Panc1 (cell line): Measurements from ENCODE around the gene LARP4B. TPM values are rescaled to one million over a fixed set of nuclear protein-coding genes. Genes with fewer than 3 reads are reported as not detected.

Experiments
- ATAC-seq: fragments of 200-7000 bp; cut with Tn5 transposase; 2 replicates; pipeline ENCODE4 v1.9.1; 2020; ENCODE audit warnings: mild to moderate bottlenecking, moderate library complexity
- BruUV-seq: library from RNA; stranded (reverse); fragments of 400-500 nt; replicated peaks from 2 replicates; lab custom pipeline; 2021; lab: Mats Ljungman, UMichigan
- CTCF ChIA-PET: fragments of 300-600 bp; sonication (Branson Sonifier 250); formaldehyde crosslinking; loops from one replicate; lab custom pipeline; 2022; ENCODE audit warnings: antibody characterized with exemption; lab: Charles Lee
- POLR2A ChIA-PET: fragments of 300-600 bp; sonication (Branson Sonifier 250); formaldehyde crosslinking; loops from one replicate; lab custom pipeline; 2022; ENCODE audit warnings: antibody characterized with exemption; lab: Charles Lee
- DNase-seq: peaks from one replicate; pipeline ENCODE4 v3.0.0-alpha.2; 2010; ENCODE audit warnings: low read depth, low spot score
- H3K27ac ChIP-seq: 2 replicates; pipeline ENCODE4 v1.5.1; 2011; ENCODE audit warnings: mild to moderate bottlenecking, low read length, inconsistent platforms
- H3K27me3 ChIP-seq: fragments of 200-500 bp; sonication (Bioruptor generic); 2 replicates; pipeline ENCODE4 v1.6.0; 2014; ENCODE audit warnings: low read length, inconsistent platforms; ENCODE audit not compliant: control insufficient read depth, insufficient read depth
- H3K36me3 ChIP-seq: fragments of 200-500 bp; sonication (Bioruptor generic); 2 replicates; pipeline ENCODE4 v1.5.1; 2014; ENCODE audit warnings: inconsistent platforms, mild to moderate bottlenecking, low read length, moderate library complexity; ENCODE audit not compliant: control insufficient read depth, insufficient read depth
- H3K4me1 ChIP-seq: 2 replicates; pipeline ENCODE4 v1.5.1; 2011; ENCODE audit warnings: inconsistent platforms, mild to moderate bottlenecking, low read length, moderate library complexity; ENCODE audit not compliant: control insufficient read depth, insufficient read depth
- H3K4me3 ChIP-seq, 2 experiments: 2 replicates each; pipeline ENCODE4 v1.5.1; 2011 to 2012; ENCODE audit warnings: low read depth in 2 of 2, low read length in 2 of 2, mild to moderate bottlenecking in 2 of 2, inconsistent platforms in 1 of 2, moderate library complexity in 1 of 2
- H3K9me3 ChIP-seq: fragments of 200-500 bp; sonication (Bioruptor generic); 2 replicates; pipeline ENCODE4 v1.5.1; 2014; ENCODE audit warnings: low read depth, mild to moderate bottlenecking, inconsistent platforms, low read length, moderate library complexity; ENCODE audit not compliant: control insufficient read depth, insufficient read depth
- POLR2AphosphoS5 ChIP-seq: IDR thresholded peaks from 2 replicates; pipeline ENCODE4 v1.6.1; 2012; ENCODE audit warnings: mild to moderate bottlenecking, low read depth, low read length, moderate library complexity
- REST ChIP-seq, 2 experiments: IDR thresholded peaks; 2 replicates each; pipeline ENCODE4 v1.6.1; 2011 to 2012; ENCODE audit warnings: low read depth in 2 of 2, control low read depth in 1 of 2, low read length in 1 of 2, mild to moderate bottlenecking in 1 of 2, moderate library complexity in 1 of 2; ENCODE audit not compliant: insufficient read depth in 1 of 2
- SIN3A ChIP-seq: IDR thresholded peaks from 2 replicates; pipeline ENCODE4 v1.6.1; 2012; ENCODE audit warnings: low read depth, mild to moderate bottlenecking, low read length, moderate library complexity, borderline replicate concordance; ENCODE audit not compliant: insufficient read depth
- TCF7L2 ChIP-seq: IDR thresholded peaks from 2 replicates; pipeline ENCODE4 v1.6.1; 2011; ENCODE audit warnings: mild to moderate bottlenecking, low read depth, low read length, inconsistent platforms
- in situ Hi-C: cut with HindIII; loops from 2 replicates; pipeline ENCODE4 v1.10.0; 2016; ENCODE audit warnings: low sequenced_read_pairs, low pct_unique_long_range_greater_than_20kb
- intact Hi-C: fragments of 100-400 bp; cut with micrococcal nuclease; formaldehyde crosslinking; loops from one replicate; pipeline ENCODE4 v1.10.0; 2022; ENCODE audit not compliant: unreplicated experiment
- total RNA-seq: library from RNA; stranded (reverse); gene quantifications from one replicate; pipeline ENCODE4 v1.2.1, GENCODE V29; 2021; ENCODE audit not compliant: unreplicated experiment
- TF ChIP-seq, protein P1 (sequence below): fragments of 450-650 bp; IDR thresholded peaks from 2 replicates; pipeline ENCODE4 v1.5.1; 2017; ENCODE audit warnings: mild to moderate bottlenecking

LARP4B gene
- total RNA-seq, 1 experiment from 2014 or later, result 87.0 TPM

DNA sequence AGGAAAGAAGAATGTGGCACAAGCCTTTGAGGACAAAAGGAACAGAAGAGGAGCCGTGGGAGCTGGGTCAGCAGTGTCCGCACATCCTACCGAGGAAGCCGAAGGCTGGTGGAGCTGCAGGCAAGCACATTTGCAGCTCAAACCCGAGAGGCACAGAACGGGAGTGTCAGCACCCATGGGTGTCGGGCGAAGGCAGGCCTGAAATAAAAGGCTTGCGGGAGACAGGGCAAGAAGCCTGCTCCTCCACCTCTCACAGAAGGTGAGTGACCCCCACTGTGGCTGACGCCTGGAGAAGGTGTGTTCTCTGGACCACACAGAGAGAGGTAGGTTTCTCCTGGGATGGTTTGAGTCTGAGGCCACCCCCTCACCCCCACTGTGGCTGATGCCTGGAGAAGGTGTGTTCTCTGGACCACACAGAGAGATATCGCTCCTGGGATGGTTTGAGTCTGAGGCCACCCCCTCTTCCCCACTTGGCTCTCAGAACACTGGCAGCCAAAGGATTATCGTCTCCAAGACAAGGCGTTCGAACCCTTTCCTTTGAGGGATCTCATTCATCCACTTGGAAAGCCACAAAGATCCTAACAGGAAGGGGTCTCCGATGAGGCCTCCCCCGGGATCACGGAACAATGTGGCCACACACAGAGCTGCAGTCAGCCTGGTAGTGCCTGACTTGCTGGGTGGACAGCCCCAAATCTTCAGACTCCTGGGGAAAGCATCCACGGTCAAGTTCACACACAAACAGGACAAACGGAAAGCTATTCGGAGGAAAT lies 35.1 kb upstream of the LARP4B start:
- DNase-seq, result no peak
- intact Hi-C loops, result no loop called here
- BruUV-seq, result no TSS peak
- Histone ChIP-seq H3K27me3 (no peaks in the 10 kb centered on the region), H3K9me3 (no peaks in the 10 kb centered on the region), H3K27ac (no peak overlapping the region), H3K36me3 (no peaks in the 10 kb centered on the region), H3K4me1 (no peaks in the 10 kb centered on the region), H3K4me3 (no peak overlapping the region)
- in situ Hi-C loops, result no loop called here
- TF ChIP-seq SIN3A (no peak), TCF7L2 (no peak), POLR2AphosphoS5 (no peak), REST (IDR thresholded peaks at IDR 0.05; ENCODE audit: insufficient read depth in 1 of 2, low read depth in 2 of 2, low read length in 1 of 2) (no peak)
- TF ChIP-seq, protein P1, sequence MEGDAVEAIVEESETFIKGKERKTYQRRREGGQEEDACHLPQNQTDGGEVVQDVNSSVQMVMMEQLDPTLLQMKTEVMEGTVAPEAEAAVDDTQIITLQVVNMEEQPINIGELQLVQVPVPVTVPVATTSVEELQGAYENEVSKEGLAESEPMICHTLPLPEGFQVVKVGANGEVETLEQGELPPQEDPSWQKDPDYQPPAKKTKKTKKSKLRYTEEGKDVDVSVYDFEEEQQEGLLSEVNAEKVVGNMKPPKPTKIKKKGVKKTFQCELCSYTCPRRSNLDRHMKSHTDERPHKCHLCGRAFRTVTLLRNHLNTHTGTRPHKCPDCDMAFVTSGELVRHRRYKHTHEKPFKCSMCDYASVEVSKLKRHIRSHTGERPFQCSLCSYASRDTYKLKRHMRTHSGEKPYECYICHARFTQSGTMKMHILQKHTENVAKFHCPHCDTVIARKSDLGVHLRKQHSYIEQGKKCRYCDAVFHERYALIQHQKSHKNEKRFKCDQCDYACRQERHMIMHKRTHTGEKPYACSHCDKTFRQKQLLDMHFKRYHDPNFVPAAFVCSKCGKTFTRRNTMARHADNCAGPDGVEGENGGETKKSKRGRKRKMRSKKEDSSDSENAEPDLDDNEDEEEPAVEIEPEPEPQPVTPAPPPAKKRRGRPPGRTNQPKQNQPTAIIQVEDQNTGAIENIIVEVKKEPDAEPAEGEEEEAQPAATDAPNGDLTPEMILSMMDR, result no peak
- CTCF ChIA-PET, result no interaction called here
- ATAC-seq, result no peak
- POLR2A ChIA-PET, result no interaction called here

DNA sequence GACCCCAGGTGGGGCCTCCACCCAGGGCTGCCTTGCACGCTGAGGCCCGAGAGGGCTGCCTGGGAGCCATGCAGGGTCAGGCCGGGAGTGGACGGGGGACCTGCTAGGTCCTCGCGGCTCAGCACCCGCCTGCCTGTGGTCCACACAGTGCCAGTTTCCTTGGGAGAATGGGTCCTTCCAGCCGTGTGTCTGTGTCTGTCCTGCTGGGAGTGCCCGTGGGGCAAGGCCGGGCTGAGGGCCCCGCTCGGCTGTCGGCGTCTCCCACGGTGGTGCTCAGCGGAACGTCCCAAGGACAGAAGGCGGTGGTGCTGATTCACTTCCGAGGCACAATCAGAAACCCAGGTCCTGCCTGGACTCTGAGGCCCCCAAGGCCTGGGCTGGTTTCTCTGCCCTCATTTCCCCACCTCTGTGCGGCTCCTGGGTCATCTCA lies 33.5 kb upstream of the LARP4B start:
- POLR2A ChIA-PET, result no interaction called here
- TF ChIP-seq, protein P1, result no peak
- no peak for TF ChIP-seq POLR2AphosphoS5
- TF ChIP-seq TCF7L2, result no peak
- TF ChIP-seq SIN3A, result no peak
- TF ChIP-seq REST (IDR thresholded peaks at IDR 0.05; ENCODE audit: insufficient read depth in 1 of 2, low read depth in 2 of 2, low read length in 1 of 2), result no peak
- Histone ChIP-seq H3K27ac (no peak overlapping the region), H3K27me3 (no peaks in the 10 kb centered on the region), H3K9me3 (no peaks in the 10 kb centered on the region), H3K4me3 (no peak overlapping the region), H3K4me1 (no peaks in the 10 kb centered on the region), H3K36me3 (no peaks in the 10 kb centered on the region)
- in situ Hi-C loops, result no loop called here
- CTCF ChIA-PET, result no interaction called here
- no peak for ATAC-seq
- no peak for DNase-seq
- intact Hi-C loops, result no loop called here
- no TSS peak for BruUV-seq
